ENCODE measurements around the gene TBCC. TPM values are rescaled to one million over a fixed set of nuclear protein-coding genes. Genes with fewer than 3 reads are reported as not detected.
"Not testable (repeated sequence)": the region's sequence is repeated elsewhere in the genome, so short reads cannot be mapped to it uniquely, and the experiment has no call there.

The TBCC gene
- total RNA-seq, 1 donor from 2014 or later: 28.4 TPM

GRCh38 chr6:42778122-42778521, 32.2 kb upstream of the TBCC start:
- H3K9me3 Mint-ChIP-seq (ENCODE audit: low read depth): no peaks in the 10 kb centered on the region
- no peaks in the 10 kb centered on the region for H3K27me3 Mint-ChIP-seq
- H3K4me3 Mint-ChIP-seq (ENCODE audit: low read depth): no peak overlapping the region
- H3K27ac Mint-ChIP-seq: no peak overlapping the region
- no peaks in the 10 kb centered on the region for H3K36me3 Mint-ChIP-seq (ENCODE audit: insufficient read depth)
- no peak for TF ChIP-seq CTCF (IDR thresholded peaks at IDR 0.05; ENCODE audit: unreplicated experiment)
- DNase-seq (ENCODE audit: low spot score, unreplicated experiment): no peak
- peaks cover 7% of the 10 kb centered on the region for H3K4me1 Mint-ChIP-seq (ENCODE audit: low read depth)

DNA sequence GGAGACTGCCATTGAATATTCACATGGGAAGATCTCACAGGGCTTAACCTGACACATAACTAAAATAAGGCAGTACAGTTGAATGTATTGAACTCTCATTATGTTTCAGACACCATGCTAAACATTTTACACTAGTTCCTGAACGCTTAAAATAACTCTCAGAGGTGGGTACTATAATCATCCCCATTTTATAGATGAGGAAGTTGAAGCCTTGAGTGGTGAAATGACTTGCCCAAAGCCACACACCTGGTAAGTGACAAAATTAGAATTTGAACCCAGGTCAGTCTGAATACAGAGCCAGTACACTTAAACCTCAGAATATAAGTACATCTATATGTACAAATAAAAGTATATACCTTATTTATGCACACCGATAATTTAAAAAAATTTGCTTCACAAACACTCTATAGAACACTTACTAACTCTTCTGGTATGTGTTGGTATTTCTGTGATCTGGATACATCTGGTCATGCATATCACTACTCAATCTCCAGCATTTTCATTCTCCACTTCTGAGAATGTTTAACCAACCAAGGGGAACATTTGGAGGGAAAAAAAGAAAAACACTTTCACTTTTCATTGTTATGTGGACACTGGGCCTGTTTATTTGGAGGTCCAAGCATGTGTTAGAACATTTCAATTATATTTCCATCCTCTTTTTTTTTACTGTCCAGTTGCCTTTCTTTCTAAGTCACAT, 31.4 kb upstream of the TBCC start:
- no peak overlapping the region for H3K4me3 Mint-ChIP-seq (ENCODE audit: low read depth)
- H3K9me3 Mint-ChIP-seq (ENCODE audit: low read depth): no peaks in the 10 kb centered on the region
- H3K27me3 Mint-ChIP-seq: no peaks in the 10 kb centered on the region
- H3K27ac Mint-ChIP-seq: no peak overlapping the region
- H3K4me1 Mint-ChIP-seq (ENCODE audit: low read depth): peaks cover 7% of the 10 kb centered on the region
- TF ChIP-seq CTCF (IDR thresholded peaks at IDR 0.05; ENCODE audit: unreplicated experiment): no peak
- no peaks in the 10 kb centered on the region for H3K36me3 Mint-ChIP-seq (ENCODE audit: insufficient read depth)
- DNase-seq (ENCODE audit: low spot score, unreplicated experiment): no peak

GRCh38 chr6:42774821-42775487, 29.1 kb upstream of the TBCC start:
- peaks cover 12% of the 10 kb centered on the region for H3K4me1 Mint-ChIP-seq (ENCODE audit: low read depth)
- not testable (repeated sequence) for H3K27me3 Mint-ChIP-seq; H3K36me3 Mint-ChIP-seq (ENCODE audit: insufficient read depth); H3K9me3 Mint-ChIP-seq (ENCODE audit: low read depth); H3K4me3 Mint-ChIP-seq (ENCODE audit: low read depth); H3K27ac Mint-ChIP-seq; DNase-seq (ENCODE audit: low spot score, unreplicated experiment)

DNA sequence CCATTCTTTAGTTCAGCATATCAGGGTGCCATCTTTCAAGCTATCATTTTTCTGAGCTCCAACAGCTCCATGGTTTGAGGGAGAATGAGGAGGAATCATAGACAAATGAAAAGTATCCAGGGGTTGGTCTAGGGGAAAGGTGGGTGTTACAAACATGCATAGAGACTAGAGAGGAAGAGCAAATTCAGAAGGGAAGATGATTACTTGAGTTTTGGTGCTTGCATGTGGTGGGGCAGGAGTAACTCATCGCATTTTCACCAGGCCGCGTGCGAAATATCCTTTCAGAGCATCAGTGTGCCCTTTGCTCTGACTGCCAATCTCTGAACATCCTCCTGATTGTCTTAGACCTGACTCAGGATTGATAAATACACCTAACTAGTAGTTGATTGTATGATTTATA, 28.3 kb upstream of the TBCC start:
- no peak for DNase-seq (ENCODE audit: low spot score, unreplicated experiment)
- H3K27me3 Mint-ChIP-seq: peaks cover 6% of the 10 kb centered on the region
- TF ChIP-seq CTCF (IDR thresholded peaks at IDR 0.05; ENCODE audit: unreplicated experiment): no peak
- no peak overlapping the region for H3K27ac Mint-ChIP-seq
- peaks cover 10% of the 10 kb centered on the region for H3K4me1 Mint-ChIP-seq (ENCODE audit: low read depth)
- no peaks in the 10 kb centered on the region for H3K9me3 Mint-ChIP-seq (ENCODE audit: low read depth)
- no peaks in the 10 kb centered on the region for H3K36me3 Mint-ChIP-seq (ENCODE audit: insufficient read depth)
- no peak overlapping the region for H3K4me3 Mint-ChIP-seq (ENCODE audit: low read depth)

DNA sequence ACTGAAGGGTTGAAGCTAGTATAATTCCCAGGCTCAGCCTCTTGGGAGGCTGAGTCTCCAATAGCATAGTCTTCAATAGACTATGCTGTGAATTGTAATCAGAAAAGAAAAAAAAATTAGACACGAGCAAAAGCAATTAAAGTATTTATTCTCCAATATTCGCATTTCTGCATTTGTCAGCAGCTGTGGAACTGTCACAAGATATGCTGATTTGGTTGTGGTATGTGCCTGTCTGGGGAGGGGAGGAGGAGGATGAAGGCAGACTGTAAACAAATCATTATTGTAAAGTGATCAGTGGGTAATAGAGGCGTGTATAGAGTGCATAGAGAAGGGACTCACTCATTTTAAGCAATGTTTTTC, 25.8 kb upstream of the TBCC start:
- H3K36me3 Mint-ChIP-seq (ENCODE audit: insufficient read depth): no peaks in the 10 kb centered on the region
- H3K27me3 Mint-ChIP-seq: peaks cover 6% of the 10 kb centered on the region
- no peak overlapping the region for H3K4me3 Mint-ChIP-seq (ENCODE audit: low read depth)
- peaks cover 10% of the 10 kb centered on the region for H3K4me1 Mint-ChIP-seq (ENCODE audit: low read depth)
- peak overlapping the region; percentile 2 for H3K27ac Mint-ChIP-seq
- no peak for DNase-seq (ENCODE audit: low spot score, unreplicated experiment)
- no peak for TF ChIP-seq CTCF (IDR thresholded peaks at IDR 0.05; ENCODE audit: unreplicated experiment)
- no peaks in the 10 kb centered on the region for H3K9me3 Mint-ChIP-seq (ENCODE audit: low read depth)

GRCh38 chr6:42769836-42770235, 23.9 kb upstream of the TBCC start:
- TF ChIP-seq CTCF (IDR thresholded peaks at IDR 0.05; ENCODE audit: unreplicated experiment): no peak
- Mint-ChIP-seq H3K36me3 (ENCODE audit: insufficient read depth) (peaks cover 2% of the 10 kb centered on the region), H3K4me3 (ENCODE audit: low read depth) (no peak overlapping the region), H3K27me3 (peaks cover 6% of the 10 kb centered on the region), H3K9me3 (ENCODE audit: low read depth) (no peaks in the 10 kb centered on the region), H3K27ac (no peak overlapping the region), H3K4me1 (ENCODE audit: low read depth) (peaks cover 10% of the 10 kb centered on the region)
- no peak for DNase-seq (ENCODE audit: low spot score, unreplicated experiment)

Data from progenitor cell of endocrine pancreas (in vitro differentiated cells).